Measurements from ENCODE around the gene KIF1A. TPM values are rescaled to one million over a fixed set of nuclear protein-coding genes. Genes with fewer than 3 reads are reported as not detected.

Gene KIF1A
- polyA plus RNA-seq, 1 donor (not counting 4 experiments of a cell fraction or from before 2014, with no cell fraction given): not detected

GRCh38 chr2:240816584-240817495 lies 3.2 kb downstream of the KIF1A start:
- no peak for DNase-seq (ENCODE audit: low read depth, low spot score)
- no peak for TF ChIP-seq CTCF (optimal IDR thresholded peaks at IDR 0.05 in 1 of 3, IDR thresholded peaks at IDR 0.05 in 1 of 3, conservative IDR thresholded peaks at IDR 0.05 in 1 of 3; ENCODE audit: extremely low read depth in 1 of 3, insufficient read depth in 2 of 3, low read length in 3 of 3)
- no peak for TF ChIP-seq EZH2 (IDR thresholded peaks at IDR 0.05; ENCODE audit: low read length)
- Histone ChIP-seq H3K4me1 (ENCODE audit: control insufficient read depth, extremely low read depth, insufficient read depth, low read length) (no peaks in the 10 kb centered on the region), H4K20me1 (ENCODE audit: control insufficient read depth, extremely low read depth, insufficient read depth, low read length) (no peaks in the 10 kb centered on the region), H2AFZ (ENCODE audit: control insufficient read depth, low read length) (no peak overlapping the region), H3K79me2 (ENCODE audit: control insufficient read depth, insufficient read depth, low read length) (no peaks in the 10 kb centered on the region), H3K27me3 (ENCODE audit: control insufficient read depth, extremely low read depth, insufficient read depth, low read length) (peaks cover 41% of the 10 kb centered on the region), H3K9me3 (ENCODE audit: control insufficient read depth, low read depth, low read length) (peaks cover 8% of the 10 kb centered on the region), H3K9ac (ENCODE audit: control insufficient read depth, extremely low read depth, insufficient read depth, low read length) (no peak overlapping the region), H3K4me3 (ENCODE audit: control insufficient read depth in 2 of 3, extremely low read depth in 1 of 3, insufficient read depth in 2 of 3, low read depth in 1 of 3, low read length in 3 of 3) (no peak overlapping the region), H3K27ac (ENCODE audit: control insufficient read depth, insufficient read depth, low read length) (no peak overlapping the region), H3K9me1 (ENCODE audit: control insufficient read depth, extremely low read depth, insufficient read depth, low read length) (no peaks in the 10 kb centered on the region), H3K36me3 (ENCODE audit: control insufficient read depth in 2 of 2, extremely low read depth in 1 of 2, insufficient read depth in 2 of 2, low read length in 2 of 2) (no peaks in the 10 kb centered on the region), H3K4me2 (ENCODE audit: control insufficient read depth, extremely low read depth, insufficient read depth, low read depth, low read length) (no peak overlapping the region)
- no peak for FAIRE-seq
- dilution Hi-C loops (cut with MboI; ENCODE audit: extremely low pct_ligation_motif_present, low sequenced_read_pairs): no loop called here

- no peaks in the 10 kb centered on the region for H4K20me1 ChIP-seq (ENCODE audit: control insufficient read depth, extremely low read depth, insufficient read depth, low read length)
- no peak for TF ChIP-seq CTCF (optimal IDR thresholded peaks at IDR 0.05 in 1 of 3, IDR thresholded peaks at IDR 0.05 in 1 of 3, conservative IDR thresholded peaks at IDR 0.05 in 1 of 3; ENCODE audit: extremely low read depth in 1 of 3, insufficient read depth in 2 of 3, low read length in 3 of 3)
- no peak for TF ChIP-seq EZH2 (IDR thresholded peaks at IDR 0.05; ENCODE audit: low read length)
- no peak overlapping the region for H3K4me2 ChIP-seq (ENCODE audit: control insufficient read depth, extremely low read depth, insufficient read depth, low read depth, low read length)
- peaks cover 33% of the 10 kb centered on the region for H3K27me3 ChIP-seq (ENCODE audit: control insufficient read depth, extremely low read depth, insufficient read depth, low read length)
- no peak for FAIRE-seq
- no peak for DNase-seq (ENCODE audit: low read depth, low spot score)
- H3K4me3 ChIP-seq (ENCODE audit: control insufficient read depth in 2 of 3, extremely low read depth in 1 of 3, insufficient read depth in 2 of 3, low read depth in 1 of 3, low read length in 3 of 3): no peak overlapping the region
- H3K36me3 ChIP-seq (ENCODE audit: control insufficient read depth in 2 of 2, extremely low read depth in 1 of 2, insufficient read depth in 2 of 2, low read length in 2 of 2): no peaks in the 10 kb centered on the region
- dilution Hi-C loops (cut with MboI; ENCODE audit: extremely low pct_ligation_motif_present, low sequenced_read_pairs): no loop called here
- H3K9me1 ChIP-seq (ENCODE audit: control insufficient read depth, extremely low read depth, insufficient read depth, low read length): no peaks in the 10 kb centered on the region
- no peak overlapping the region for H3K9ac ChIP-seq (ENCODE audit: control insufficient read depth, extremely low read depth, insufficient read depth, low read length)
- H3K27ac ChIP-seq (ENCODE audit: control insufficient read depth, insufficient read depth, low read length): no peak overlapping the region
- peaks cover 11% of the 10 kb centered on the region for H3K9me3 ChIP-seq (ENCODE audit: control insufficient read depth, low read depth, low read length)
- H3K4me1 ChIP-seq (ENCODE audit: control insufficient read depth, extremely low read depth, insufficient read depth, low read length): no peaks in the 10 kb centered on the region
- H3K79me2 ChIP-seq (ENCODE audit: control insufficient read depth, insufficient read depth, low read length): no peaks in the 10 kb centered on the region
- H2AFZ ChIP-seq (ENCODE audit: control insufficient read depth, low read length): no peak overlapping the region
These were observed 4.0 kb downstream of the KIF1A start for GRCh38 chr2:240815761-240816583.
